ENCODE results near the gene CWF19L2.
"Not testable (repeated sequence)": the region's sequence is repeated elsewhere in the genome, so short reads cannot be mapped to it uniquely, and the experiment has no call there.

The CWF19L2 gene

GRCh38 chr11:107408762-107409211 is 48.8 kb downstream of the CWF19L2 start:
- no peak for DNase-seq (ENCODE audit: low read depth)
- no peak for TF ChIP-seq CTCF (IDR thresholded peaks at IDR 0.05; ENCODE audit: control insufficient read depth, insufficient read depth, low read depth, low read length, missing control alignments)
- H3K4me3 ChIP-seq (ENCODE audit: control insufficient read depth, low read depth, low read length): no peak overlapping the region

GRCh38 chr11:107405260-107405659 is 52.4 kb downstream of the CWF19L2 start:
- no peak for TF ChIP-seq CTCF (IDR thresholded peaks at IDR 0.05; ENCODE audit: control insufficient read depth, insufficient read depth, low read depth, low read length, missing control alignments)
- H3K4me3 ChIP-seq (ENCODE audit: control insufficient read depth, low read depth, low read length): no peak overlapping the region
- DNase-seq (ENCODE audit: low read depth): no peak

GRCh38 chr11:107401131-107401530 is 56.5 kb downstream of the CWF19L2 start:
- not testable (repeated sequence) for DNase-seq (ENCODE audit: low read depth); H3K4me3 ChIP-seq (ENCODE audit: control insufficient read depth, low read depth, low read length)

GRCh38 chr11:107397357-107397756 is 60.3 kb downstream of the CWF19L2 start:
- no peak for DNase-seq (ENCODE audit: low read depth)
- H3K4me3 ChIP-seq (ENCODE audit: control insufficient read depth, low read depth, low read length): no peak overlapping the region
- no peak for TF ChIP-seq CTCF (IDR thresholded peaks at IDR 0.05; ENCODE audit: control insufficient read depth, insufficient read depth, low read depth, low read length, missing control alignments)

- TF ChIP-seq CTCF (IDR thresholded peaks at IDR 0.05; ENCODE audit: control insufficient read depth, insufficient read depth, low read depth, low read length, missing control alignments): no peak
- DNase-seq (ENCODE audit: low read depth): no peak
- no peak overlapping the region for H3K4me3 ChIP-seq (ENCODE audit: control insufficient read depth, low read depth, low read length)
Observed at GRCh38 chr11:107392611-107393010, 65.0 kb downstream of the CWF19L2 start.

- not testable (repeated sequence) for DNase-seq (ENCODE audit: low read depth)
Observed at GRCh38 chr11:107390701-107391100, 66.9 kb downstream of the CWF19L2 start.

GRCh38 chr11:107387666-107388065 is 70.0 kb downstream of the CWF19L2 start:
- DNase-seq (ENCODE audit: low read depth): no peak

More at GRCh38 chr11:107390701-107391100, 66.9 kb downstream of the CWF19L2 start:
- H3K4me3 ChIP-seq (ENCODE audit: control insufficient read depth, low read depth, low read length): not testable (repeated sequence)

More at GRCh38 chr11:107387666-107388065, 70.0 kb downstream of the CWF19L2 start:
- H3K4me3 ChIP-seq (ENCODE audit: control insufficient read depth, low read depth, low read length): no peak overlapping the region
- no peak for TF ChIP-seq CTCF (IDR thresholded peaks at IDR 0.05; ENCODE audit: control insufficient read depth, insufficient read depth, low read depth, low read length, missing control alignments)
